ENCODE data around the gene ADAP1. TPM values are rescaled to one million over a fixed set of nuclear protein-coding genes. Genes with fewer than 3 reads are reported as not detected.
A peak's percentile ranks its signal among the peaks of the same experiment; 100 is the strongest.

Gene ADAP1
- total RNA-seq, 1 experiment from 2014 or later: 16.4 TPM

GRCh38 chr7:974172-974571, 19.7 kb upstream of the ADAP1 start:
- BruUV-seq (replicated peaks): no TSS peak
- H3K27me3 ChIP-seq (replicated peaks; ENCODE audit: insufficient read depth, low read depth, low read length, poor library complexity): no peaks in the 10 kb centered on the region
- H3K9me3 ChIP-seq (ENCODE audit: low read depth, low read length, poor library complexity, severe bottlenecking): no peaks in the 10 kb centered on the region
- H3K27ac ChIP-seq (ENCODE audit: low read depth, low read length, poor library complexity, severe bottlenecking): peak overlapping the region; percentile 98
- H3K4me1 ChIP-seq (ENCODE audit: insufficient read depth, low read length, poor library complexity, severe bottlenecking): peaks cover 12% of the 10 kb centered on the region
- DNase-seq (ENCODE audit: low spot score): no peak
- intact Hi-C loops (cut with micrococcal nuclease; ENCODE audit: unreplicated experiment): no loop called here
- H3K36me3 ChIP-seq (ENCODE audit: insufficient read depth, low read length, poor library complexity, severe bottlenecking): peaks cover 34% of the 10 kb centered on the region
- peak overlapping the region; percentile 100 for H3K4me3 ChIP-seq (ENCODE audit: low read depth, low read length, poor library complexity, severe bottlenecking)
- TF ChIP-seq CTCF (conservative IDR thresholded peaks at IDR 0.05; ENCODE audit: low read depth, low read length) (no peak), EZH2 (IDR thresholded peaks at IDR 0.05; ENCODE audit: borderline replicate concordance, low read depth, low read length, poor library complexity, severe bottlenecking) (no peak)
- ChIA-PET CTCF (no interaction called here), POLR2A (ENCODE audit: low non-redundant PET) (interaction anchor here (0.7 kb wide), 1 partner anchor 431 kb away, joined by 15 read pairs; no protein-coding TSS in a partner anchor)

- no TSS peak for BruUV-seq (replicated peaks)
- no peak overlapping the region for H3K4me3 ChIP-seq (ENCODE audit: low read depth, low read length, poor library complexity, severe bottlenecking)
- peaks cover 42% of the 10 kb centered on the region for H3K36me3 ChIP-seq (ENCODE audit: insufficient read depth, low read length, poor library complexity, severe bottlenecking)
- ChIA-PET POLR2A (ENCODE audit: low non-redundant PET) (interaction anchor here (0.7 kb wide), 1 partner anchor 430 kb away, joined by 15 read pairs; no protein-coding TSS in a partner anchor), CTCF (no interaction called here)
- TF ChIP-seq CTCF (conservative IDR thresholded peaks at IDR 0.05; ENCODE audit: low read depth, low read length): no peak
- no peak for TF ChIP-seq EZH2 (IDR thresholded peaks at IDR 0.05; ENCODE audit: borderline replicate concordance, low read depth, low read length, poor library complexity, severe bottlenecking)
- H3K9me3 ChIP-seq (ENCODE audit: low read depth, low read length, poor library complexity, severe bottlenecking): no peaks in the 10 kb centered on the region
- H3K27me3 ChIP-seq (replicated peaks; ENCODE audit: insufficient read depth, low read depth, low read length, poor library complexity): no peaks in the 10 kb centered on the region
- intact Hi-C loops (cut with micrococcal nuclease; ENCODE audit: unreplicated experiment): no loop called here
- DNase-seq (ENCODE audit: low spot score): no peak
- H3K27ac ChIP-seq (ENCODE audit: low read depth, low read length, poor library complexity, severe bottlenecking): peak overlapping the region; percentile 8
- peaks cover 12% of the 10 kb centered on the region for H3K4me1 ChIP-seq (ENCODE audit: insufficient read depth, low read length, poor library complexity, severe bottlenecking)
Measured at GRCh38 chr7:973312-973711, 18.8 kb upstream of the ADAP1 start.

DNA sequence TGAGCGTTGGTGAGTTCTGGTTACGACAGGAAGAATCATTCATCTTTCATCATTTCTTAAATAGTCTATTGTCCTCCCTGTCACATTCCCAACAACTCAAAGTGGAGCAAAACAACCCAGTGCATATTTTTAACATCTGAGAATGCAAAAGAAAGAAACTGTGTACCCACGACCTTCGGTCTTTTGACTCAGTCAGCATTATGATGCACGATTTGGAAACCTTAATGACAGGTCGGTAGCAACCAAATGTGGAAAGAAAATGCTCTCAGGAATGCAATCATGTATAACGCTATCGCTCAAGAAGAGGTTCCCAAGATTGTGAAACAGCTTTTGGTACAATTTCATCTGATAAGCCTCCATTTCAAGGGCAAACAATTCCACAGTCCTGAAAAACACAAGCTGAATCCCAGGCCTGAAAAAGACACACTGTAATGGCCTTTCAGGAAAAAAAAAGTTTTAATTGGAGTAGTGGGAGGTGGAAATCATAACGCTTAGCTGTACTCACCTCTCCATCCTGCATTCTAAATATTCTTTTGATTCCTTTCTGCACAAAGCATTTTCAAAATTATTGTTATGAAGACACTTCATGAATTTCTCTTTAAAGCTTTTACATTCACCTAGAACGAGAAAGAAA, 18.3 kb upstream of the ADAP1 start:
- Histone ChIP-seq H3K27ac (ENCODE audit: low read depth, low read length, poor library complexity, severe bottlenecking) (peak overlapping the region; percentile 8), H3K4me3 (ENCODE audit: low read depth, low read length, poor library complexity, severe bottlenecking) (no peak overlapping the region), H3K9me3 (ENCODE audit: low read depth, low read length, poor library complexity, severe bottlenecking) (no peaks in the 10 kb centered on the region), H3K36me3 (ENCODE audit: insufficient read depth, low read length, poor library complexity, severe bottlenecking) (peaks cover 47% of the 10 kb centered on the region), H3K27me3 (replicated peaks; ENCODE audit: insufficient read depth, low read depth, low read length, poor library complexity) (no peaks in the 10 kb centered on the region), H3K4me1 (ENCODE audit: insufficient read depth, low read length, poor library complexity, severe bottlenecking) (peaks cover 12% of the 10 kb centered on the region)
- intact Hi-C loops (cut with micrococcal nuclease; ENCODE audit: unreplicated experiment): no loop called here
- POLR2A ChIA-PET (ENCODE audit: low non-redundant PET): no interaction called here
- CTCF ChIA-PET: no interaction called here
- TF ChIP-seq CTCF (conservative IDR thresholded peaks at IDR 0.05; ENCODE audit: low read depth, low read length) (no peak), EZH2 (IDR thresholded peaks at IDR 0.05; ENCODE audit: borderline replicate concordance, low read depth, low read length, poor library complexity, severe bottlenecking) (no peak)
- DNase-seq (ENCODE audit: low spot score): no peak
- no TSS peak for BruUV-seq (replicated peaks)

Data from A673 (cell line).